ENCODE results near the gene DUSP8.
"Not testable (repeated sequence)": the region's sequence is repeated elsewhere in the genome, so short reads cannot be mapped to it uniquely, and the experiment has no call there.

The DUSP8 gene

GRCh38 chr11:1511937-1512496 is 60.1 kb downstream of the DUSP8 start:
- Histone ChIP-seq H4K8ac (ENCODE audit: low read depth, low read length) (no peak overlapping the region), H3K18ac (ENCODE audit: low read length) (peak overlapping the region; percentile 40), H3K27me3 (ENCODE audit: control insufficient read depth in 3 of 3, insufficient read depth in 3 of 3, low read depth in 1 of 3, low read length in 3 of 3) (no peaks in the 10 kb centered on the region), H2AK5ac (ENCODE audit: low read depth, low read length) (no peak overlapping the region), H2BK5ac (ENCODE audit: low read length) (no peak overlapping the region), H2BK12ac (ENCODE audit: low read length) (no peak overlapping the region), H3K23ac (ENCODE audit: low read depth, low read length, poor library complexity) (no peak overlapping the region), H4K91ac (ENCODE audit: low read depth, low read length, poor library complexity) (no peak overlapping the region), H2AFZ (ENCODE audit: low read length) (no peak overlapping the region), H2BK120ac (ENCODE audit: low read depth, low read length) (no peak overlapping the region), H3K36me3 (replicated peaks in 1 of 2; ENCODE audit: control insufficient read depth in 2 of 2, insufficient read depth in 2 of 2, low read length in 2 of 2) (no peaks in the 10 kb centered on the region), H3K4me3 (ENCODE audit: low read length in 2 of 2) (no peak overlapping the region), H3K4me1 (ENCODE audit: control insufficient read depth in 2 of 2, insufficient read depth in 1 of 2, low read depth in 1 of 2, low read length in 2 of 2) (peaks cover 11 to 24% of the 10 kb centered on the region in 2 donors), H3K9ac (ENCODE audit: low read depth, low read length, poor library complexity) (no peak overlapping the region), H3K4ac (ENCODE audit: low read length) (peak overlapping the region; percentile 12), H3K14ac (ENCODE audit: low read length) (no peak overlapping the region), H3K79me1 (ENCODE audit: low read depth, low read length) (peaks cover 14% of the 10 kb centered on the region), H3K27ac (replicated peaks; ENCODE audit: low read length) (no peak overlapping the region), H2BK15ac (ENCODE audit: low read length) (no peak overlapping the region), H3K9me3 (replicated peaks in 1 of 2; ENCODE audit: control insufficient read depth in 2 of 2, insufficient read depth in 1 of 2, low read depth in 1 of 2, low read length in 2 of 2) (no peaks in the 10 kb centered on the region), H3K4me2 (ENCODE audit: insufficient read depth, low read length, poor library complexity, severe bottlenecking) (no peak overlapping the region)
- no CpG with 5 or more reads among the region's 12 CpGs for WGBS, 2 donors (ENCODE audit: extremely low coverage in 2 of 2, insufficient read length in 2 of 2, insufficient replicate concordance in 1 of 2)
- DNase-seq (ENCODE audit: low spot score) = no peak

GRCh38 chr11:1510928-1511327 is 61.1 kb downstream of the DUSP8 start:
- no peak overlapping the region for H3K4me3 ChIP-seq (ENCODE audit: low read length in 2 of 2)
- no peaks in the 10 kb centered on the region for H3K9me3 ChIP-seq (replicated peaks in 1 of 2; ENCODE audit: control insufficient read depth in 2 of 2, insufficient read depth in 1 of 2, low read depth in 1 of 2, low read length in 2 of 2)
- H2BK5ac ChIP-seq (ENCODE audit: low read length) = no peak overlapping the region
- no peak overlapping the region for H2BK120ac ChIP-seq (ENCODE audit: low read depth, low read length)
- no peak overlapping the region for H3K14ac ChIP-seq (ENCODE audit: low read length)
- no peak overlapping the region for H4K91ac ChIP-seq (ENCODE audit: low read depth, low read length, poor library complexity)
- H3K36me3 ChIP-seq (replicated peaks in 1 of 2; ENCODE audit: control insufficient read depth in 2 of 2, insufficient read depth in 2 of 2, low read length in 2 of 2) = no peaks in the 10 kb centered on the region
- H2AK5ac ChIP-seq (ENCODE audit: low read depth, low read length) = peak overlapping the region; percentile 41
- no peak for DNase-seq (ENCODE audit: low spot score)
- no peak overlapping the region for H3K27ac ChIP-seq (replicated peaks; ENCODE audit: low read length)
- H3K4ac ChIP-seq (ENCODE audit: low read length) = no peak overlapping the region
- H3K9ac ChIP-seq (ENCODE audit: low read depth, low read length, poor library complexity) = no peak overlapping the region
- no peaks in the 10 kb centered on the region for H3K27me3 ChIP-seq (ENCODE audit: control insufficient read depth in 3 of 3, insufficient read depth in 3 of 3, low read depth in 1 of 3, low read length in 3 of 3)
- no peak overlapping the region for H4K8ac ChIP-seq (ENCODE audit: low read depth, low read length)
- H3K4me1 ChIP-seq (ENCODE audit: control insufficient read depth in 2 of 2, insufficient read depth in 1 of 2, low read depth in 1 of 2, low read length in 2 of 2) = peaks cover 11 to 24% of the 10 kb centered on the region in 2 donors
- H2BK12ac ChIP-seq (ENCODE audit: low read length) = no peak overlapping the region
- no CpG with 5 or more reads among the region's 11 CpGs for WGBS, 2 donors (ENCODE audit: extremely low coverage in 2 of 2, insufficient read length in 2 of 2, insufficient replicate concordance in 1 of 2)
- H2BK15ac ChIP-seq (ENCODE audit: low read length) = no peak overlapping the region
- H3K79me1 ChIP-seq (ENCODE audit: low read depth, low read length) = peaks cover 16% of the 10 kb centered on the region
- H2AFZ ChIP-seq (ENCODE audit: low read length) = no peak overlapping the region
- H3K4me2 ChIP-seq (ENCODE audit: insufficient read depth, low read length, poor library complexity, severe bottlenecking) = no peak overlapping the region
- peak overlapping the region; percentile 44 for H3K23ac ChIP-seq (ENCODE audit: low read depth, low read length, poor library complexity)
- H3K18ac ChIP-seq (ENCODE audit: low read length) = no peak overlapping the region

- WGBS, 2 donors (ENCODE audit: extremely low coverage in 2 of 2, insufficient read length in 2 of 2, insufficient replicate concordance in 1 of 2) = no CpG with 5 or more reads among the region's 18 CpGs
- H3K4ac ChIP-seq (ENCODE audit: low read length); DNase-seq (ENCODE audit: low spot score); H3K9ac ChIP-seq (ENCODE audit: low read depth, low read length, poor library complexity); H3K4me3 ChIP-seq (ENCODE audit: low read length in 2 of 2); H3K36me3 ChIP-seq (replicated peaks in 1 of 2; ENCODE audit: control insufficient read depth in 2 of 2, insufficient read depth in 2 of 2, low read length in 2 of 2); H3K23ac ChIP-seq (ENCODE audit: low read depth, low read length, poor library complexity); H2BK15ac ChIP-seq (ENCODE audit: low read length); H3K9me3 ChIP-seq (replicated peaks in 1 of 2; ENCODE audit: control insufficient read depth in 2 of 2, insufficient read depth in 1 of 2, low read depth in 1 of 2, low read length in 2 of 2); H4K91ac ChIP-seq (ENCODE audit: low read depth, low read length, poor library complexity); H2BK12ac ChIP-seq (ENCODE audit: low read length); H2BK5ac ChIP-seq (ENCODE audit: low read length); H3K27me3 ChIP-seq (ENCODE audit: control insufficient read depth in 3 of 3, insufficient read depth in 3 of 3, low read depth in 1 of 3, low read length in 3 of 3); H2AFZ ChIP-seq (ENCODE audit: low read length); H3K14ac ChIP-seq (ENCODE audit: low read length); H2BK120ac ChIP-seq (ENCODE audit: low read depth, low read length); H3K18ac ChIP-seq (ENCODE audit: low read length); H4K8ac ChIP-seq (ENCODE audit: low read depth, low read length); H3K4me2 ChIP-seq (ENCODE audit: insufficient read depth, low read length, poor library complexity, severe bottlenecking); H2AK5ac ChIP-seq (ENCODE audit: low read depth, low read length); H3K27ac ChIP-seq (replicated peaks; ENCODE audit: low read length): not testable (repeated sequence)
- peaks cover 10 to 24% of the 10 kb centered on the region in 2 donors for H3K4me1 ChIP-seq (ENCODE audit: control insufficient read depth in 2 of 2, insufficient read depth in 1 of 2, low read depth in 1 of 2, low read length in 2 of 2)
- peaks cover 16% of the 10 kb centered on the region for H3K79me1 ChIP-seq (ENCODE audit: low read depth, low read length)
These were observed 61.7 kb downstream of the DUSP8 start for GRCh38 chr11:1510351-1510750.

- no peak for DNase-seq (ENCODE audit: low spot score)
- no peak overlapping the region for H3K9ac ChIP-seq (ENCODE audit: low read depth, low read length, poor library complexity)
- no peak overlapping the region for H4K8ac ChIP-seq (ENCODE audit: low read depth, low read length)
- no peak overlapping the region for H2AK5ac ChIP-seq (ENCODE audit: low read depth, low read length)
- H2BK12ac ChIP-seq (ENCODE audit: low read length) = no peak overlapping the region
- no CpG with 5 or more reads among the region's 20 CpGs for WGBS, 2 donors (ENCODE audit: extremely low coverage in 2 of 2, insufficient read length in 2 of 2, insufficient replicate concordance in 1 of 2)
- no peak overlapping the region for H3K18ac ChIP-seq (ENCODE audit: low read length)
- no peak overlapping the region for H3K27ac ChIP-seq (replicated peaks; ENCODE audit: low read length)
- H4K91ac ChIP-seq (ENCODE audit: low read depth, low read length, poor library complexity) = no peak overlapping the region
- H3K79me1 ChIP-seq (ENCODE audit: low read depth, low read length) = peaks cover 10% of the 10 kb centered on the region
- H3K4me2 ChIP-seq (ENCODE audit: insufficient read depth, low read length, poor library complexity, severe bottlenecking) = no peak overlapping the region
- no peak overlapping the region for H2BK5ac ChIP-seq (ENCODE audit: low read length)
- H2BK15ac ChIP-seq (ENCODE audit: low read length) = no peak overlapping the region
- H3K4ac ChIP-seq (ENCODE audit: low read length) = no peak overlapping the region
- H2BK120ac ChIP-seq (ENCODE audit: low read depth, low read length) = no peak overlapping the region
- H3K4me1 ChIP-seq (ENCODE audit: control insufficient read depth in 2 of 2, insufficient read depth in 1 of 2, low read depth in 1 of 2, low read length in 2 of 2) = peaks cover 9 to 21% of the 10 kb centered on the region in 2 donors
- H3K36me3 ChIP-seq (replicated peaks in 1 of 2; ENCODE audit: control insufficient read depth in 2 of 2, insufficient read depth in 2 of 2, low read length in 2 of 2) = no peaks in the 10 kb centered on the region
- no peaks in the 10 kb centered on the region for H3K9me3 ChIP-seq (replicated peaks in 1 of 2; ENCODE audit: control insufficient read depth in 2 of 2, insufficient read depth in 1 of 2, low read depth in 1 of 2, low read length in 2 of 2)
- no peak overlapping the region for H3K14ac ChIP-seq (ENCODE audit: low read length)
- no peaks in the 10 kb centered on the region for H3K27me3 ChIP-seq (ENCODE audit: control insufficient read depth in 3 of 3, insufficient read depth in 3 of 3, low read depth in 1 of 3, low read length in 3 of 3)
- H3K23ac ChIP-seq (ENCODE audit: low read depth, low read length, poor library complexity) = no peak overlapping the region
- H2AFZ ChIP-seq (ENCODE audit: low read length) = no peak overlapping the region
- H3K4me3 ChIP-seq (ENCODE audit: low read length in 2 of 2) = no peak overlapping the region
These were observed 62.3 kb downstream of the DUSP8 start for GRCh38 chr11:1509626-1510255.
